Right forelimb (tissue), 1 donor: ENCODE results near the gene DGCR8.

Experiments used
- DNase-seq: peaks from one replicate; pipeline ENCODE4 v3.0.0-alpha.2; 2018

Gene DGCR8

DNA sequence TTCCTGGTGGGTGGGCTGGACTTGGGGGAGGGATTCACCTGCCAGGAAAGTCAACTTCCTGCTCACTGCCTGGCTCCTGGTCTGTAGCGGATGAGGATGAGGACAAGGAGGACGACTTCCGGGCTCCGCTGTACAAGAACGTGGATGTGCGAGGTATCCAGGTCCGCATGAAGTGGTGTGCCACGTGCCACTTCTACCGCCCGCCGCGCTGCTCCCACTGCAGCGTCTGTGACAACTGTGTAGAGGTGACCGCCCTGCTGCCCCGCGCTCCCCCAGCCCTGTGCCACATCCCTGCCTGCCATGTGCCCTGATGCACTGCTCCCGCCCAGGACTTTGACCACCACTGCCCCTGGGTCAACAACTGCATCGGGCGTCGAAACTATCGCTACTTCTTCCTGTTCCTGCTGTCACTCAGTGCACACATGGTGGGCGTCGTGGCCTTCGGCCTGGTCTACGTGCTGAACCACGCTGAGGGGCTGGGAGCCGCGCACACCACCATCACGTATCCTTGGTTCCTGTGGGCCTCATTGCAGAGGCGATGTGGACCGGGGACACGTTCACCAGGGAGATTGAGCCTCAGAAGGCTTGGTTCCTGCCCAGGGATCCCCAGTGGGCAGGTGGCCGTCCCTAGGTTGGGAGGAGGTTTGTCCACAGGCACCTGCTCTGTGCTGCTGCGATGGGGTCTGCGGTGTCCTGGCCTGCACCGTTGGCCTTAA lies 59.5 kb downstream of the DGCR8 start:
- no peak for DNase-seq

- no peak for DNase-seq
Observed at GRCh38 chr22:20140107-20140445, 60.0 kb downstream of the DGCR8 start.

DNA sequence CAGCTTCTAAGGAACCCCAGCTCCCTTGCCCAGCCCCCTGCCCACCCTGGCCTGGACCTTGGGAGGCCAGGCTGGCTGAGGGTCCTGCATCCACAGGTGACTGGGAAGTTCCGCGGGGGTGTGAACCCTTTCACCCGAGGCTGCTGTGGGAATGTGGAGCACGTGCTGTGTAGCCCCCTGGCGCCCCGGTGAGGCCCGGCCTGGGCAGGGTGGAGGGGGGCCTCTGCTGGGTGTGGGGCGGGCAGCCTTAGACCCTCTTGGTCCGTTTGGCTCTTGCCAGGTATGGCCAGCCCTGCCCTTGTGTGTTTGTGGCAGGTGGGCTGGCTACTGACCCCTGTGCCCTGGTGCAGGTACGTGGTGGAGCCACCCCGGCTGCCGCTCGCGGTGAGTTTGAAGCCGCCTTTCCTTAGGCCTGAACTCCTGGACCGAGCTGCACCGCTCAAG lies 60.5 kb downstream of the DGCR8 start:
- DNase-seq: no peak

- no peak for DNase-seq
Observed at GRCh38 chr22:20141186-20142077, 61.4 kb downstream of the DGCR8 start.

DNA sequence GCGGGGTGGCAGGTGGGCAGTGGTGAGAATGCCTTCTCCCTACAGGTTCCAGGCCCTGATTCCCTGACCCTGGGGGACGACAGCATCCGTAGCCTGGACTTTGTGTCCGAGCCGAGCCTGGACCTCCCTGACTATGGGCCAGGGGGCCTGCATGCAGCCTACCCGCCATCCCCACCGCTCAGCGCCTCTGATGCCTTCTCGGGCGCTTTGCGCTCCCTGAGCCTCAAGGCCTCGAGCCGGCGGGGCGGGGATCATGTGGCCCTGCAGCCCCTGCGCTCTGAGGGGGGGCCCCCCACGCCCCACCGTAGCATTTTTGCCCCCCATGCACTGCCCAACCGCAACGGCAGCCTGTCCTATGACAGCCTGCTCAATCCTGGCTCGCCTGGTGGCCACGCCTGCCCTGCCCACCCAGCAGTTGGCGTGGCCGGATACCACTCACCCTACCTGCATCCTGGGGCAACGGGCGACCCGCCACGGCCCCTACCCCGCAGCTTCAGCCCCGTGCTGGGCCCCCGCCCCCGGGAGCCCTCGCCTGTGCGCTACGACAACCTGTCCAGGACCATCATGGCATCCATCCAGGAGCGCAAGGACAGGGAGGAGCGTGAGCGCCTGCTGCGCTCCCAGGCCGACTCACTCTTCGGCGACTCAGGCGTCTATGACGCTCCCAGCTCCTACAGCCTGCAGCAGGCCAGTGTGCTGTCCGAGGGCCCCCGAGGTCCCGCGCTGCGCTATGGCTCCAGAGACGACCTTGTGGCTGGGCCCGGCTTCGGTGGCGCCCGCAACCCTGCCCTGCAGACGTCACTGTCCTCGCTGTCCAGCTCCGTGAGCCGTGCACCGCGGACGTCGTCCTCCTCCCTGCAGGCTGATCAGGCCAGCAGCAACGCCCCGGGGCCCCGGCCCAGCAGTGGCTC lies 62.9 kb downstream of the DGCR8 start:
- no peak for DNase-seq

DNA sequence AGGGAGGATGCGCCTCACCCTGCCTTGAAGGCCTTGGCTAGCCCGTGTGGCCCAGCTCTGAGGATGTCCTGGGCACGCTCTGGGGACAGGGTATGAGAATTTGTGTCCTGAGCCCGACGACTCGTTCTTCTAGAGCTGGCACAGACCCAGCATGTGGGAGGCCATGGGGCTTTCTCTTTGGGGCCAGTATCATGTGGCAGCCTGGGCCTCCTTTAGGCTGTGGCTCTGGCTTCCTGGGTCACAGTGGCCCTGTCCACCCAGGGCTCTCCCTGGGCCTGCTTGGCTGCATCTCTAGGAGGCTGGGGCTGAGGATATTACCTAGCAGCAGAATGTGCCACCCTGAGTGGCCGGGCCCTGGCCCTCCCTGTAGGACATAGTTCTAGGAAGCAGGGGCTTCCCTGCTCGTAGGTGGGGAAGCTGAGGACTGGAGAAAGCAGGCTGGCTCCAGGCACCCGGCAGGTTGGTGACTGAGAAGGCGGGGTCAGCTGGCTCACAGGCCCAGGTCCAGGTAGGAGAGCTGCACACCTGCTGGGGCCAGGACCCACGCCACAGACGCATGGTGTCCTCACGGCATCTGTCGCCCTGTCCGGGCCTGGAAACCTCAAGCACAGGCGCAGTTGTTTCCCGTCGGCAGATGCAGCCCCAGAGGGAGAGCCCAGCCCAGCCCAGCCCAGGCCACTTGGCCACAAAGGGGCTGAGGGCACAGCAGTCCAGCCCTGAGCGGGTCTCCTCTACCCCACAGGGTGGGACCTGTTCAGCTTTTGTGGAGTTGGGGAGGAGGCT lies 64.0 kb downstream of the DGCR8 start:
- no peak for DNase-seq

DNA sequence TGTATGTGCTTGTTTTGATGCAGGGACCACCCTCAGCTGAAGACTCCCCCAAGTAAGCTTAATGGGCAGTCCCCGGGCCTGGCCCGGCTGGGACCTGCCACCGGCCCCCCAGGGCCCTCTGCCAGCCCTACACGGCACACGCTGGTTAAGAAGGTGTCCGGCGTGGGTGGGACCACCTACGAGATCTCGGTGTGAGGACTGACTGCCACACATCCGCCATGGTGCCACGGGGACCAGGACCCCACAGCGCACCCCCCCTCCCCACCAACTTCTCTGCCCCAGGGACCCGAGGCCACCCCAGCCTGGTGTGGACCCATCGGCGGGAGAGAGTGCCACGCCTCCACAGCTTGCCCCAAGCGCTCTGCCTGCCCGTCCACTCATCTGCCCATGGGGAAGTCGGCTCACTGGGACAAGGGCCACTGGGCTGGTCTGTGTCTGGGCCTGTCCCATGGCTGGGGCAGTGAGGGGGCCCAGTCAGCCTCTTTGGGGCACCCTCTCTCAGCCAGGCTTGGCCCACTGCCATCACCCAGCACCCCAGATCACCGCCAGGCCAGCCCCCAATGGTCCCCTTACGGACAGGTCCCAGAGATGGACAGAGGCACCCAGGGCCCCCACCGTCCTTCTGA lies 65.3 kb downstream of the DGCR8 start:
- DNase-seq: no peak

DNA sequence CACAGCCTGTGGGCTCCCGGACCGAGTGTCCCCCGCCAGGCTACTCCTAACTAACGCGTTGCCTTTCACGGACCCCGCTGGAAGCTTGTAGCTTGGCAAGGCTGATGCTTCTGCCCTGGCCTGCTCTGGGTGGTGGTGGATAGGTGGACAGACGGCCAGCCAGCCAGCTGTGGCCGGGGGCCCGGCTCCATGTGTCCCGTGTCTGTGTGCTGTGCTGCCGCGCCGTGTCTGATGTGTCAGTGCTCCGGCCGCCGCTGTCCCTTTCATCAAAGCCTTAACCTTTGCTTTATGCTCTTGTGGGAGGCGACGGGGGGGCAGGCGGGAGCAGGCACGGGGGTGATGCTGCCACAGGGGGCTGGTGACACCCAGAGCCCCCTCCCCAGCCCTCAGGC lies 65.8 kb downstream of the DGCR8 start:
- no peak for DNase-seq

- no peak for DNase-seq
Observed at GRCh38 chr22:20146777-20147176, 66.7 kb downstream of the DGCR8 start.

- no peak for DNase-seq
Observed at GRCh38 chr22:20147237-20147988, 67.4 kb downstream of the DGCR8 start.

GRCh38 chr22:20148414-20148813 lies 68.4 kb downstream of the DGCR8 start:
- no peak for DNase-seq

DNA sequence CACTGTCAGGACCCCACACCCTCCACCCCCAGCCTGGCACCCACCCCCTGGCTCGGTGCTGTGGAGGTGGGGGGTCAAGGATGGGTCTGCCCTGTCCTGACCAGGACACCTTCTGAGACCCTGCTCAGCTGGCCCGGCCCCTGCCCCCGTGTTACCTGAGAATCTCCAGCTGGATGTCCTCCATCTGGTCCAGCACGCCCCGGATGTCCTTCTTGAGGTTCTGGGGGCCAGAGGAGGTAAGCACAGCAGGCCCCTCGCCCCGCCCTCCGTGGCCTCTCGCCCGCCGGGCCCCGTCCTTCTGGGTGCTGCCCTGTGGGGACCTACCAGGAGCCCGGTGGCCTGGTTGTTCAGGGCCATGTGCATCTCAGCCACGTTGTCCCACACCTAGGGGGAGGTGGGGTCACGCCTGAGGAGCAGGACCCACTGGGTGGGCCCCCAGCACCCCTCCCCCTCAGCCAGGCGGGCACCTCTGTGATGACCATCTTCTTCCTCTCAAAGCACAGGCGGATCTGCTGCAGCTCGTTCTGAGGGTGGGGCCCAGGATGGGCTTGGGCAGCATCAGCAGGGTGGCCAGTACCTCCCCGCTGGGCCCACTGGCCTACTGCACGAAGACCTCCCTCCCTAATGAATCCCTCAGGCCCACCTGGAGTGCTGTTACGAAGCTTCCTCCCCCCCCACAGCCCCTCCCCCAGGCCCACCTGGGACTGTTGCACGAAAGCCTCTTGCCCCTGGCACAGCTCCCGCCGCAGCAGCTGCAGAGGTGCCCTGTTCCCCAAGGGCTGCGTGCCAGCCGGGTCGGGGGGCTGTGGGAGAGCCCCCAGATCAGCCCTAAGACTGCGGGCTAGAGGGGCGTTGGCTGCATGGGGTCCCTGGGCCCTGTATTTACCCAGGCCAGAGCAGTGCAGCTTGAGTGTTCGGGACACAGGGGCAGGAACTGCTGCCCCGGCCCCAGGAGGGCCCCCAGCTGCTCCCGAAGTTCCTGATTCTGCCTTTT lies 69.5 kb downstream of the DGCR8 start:
- DNase-seq: no peak

DNA sequence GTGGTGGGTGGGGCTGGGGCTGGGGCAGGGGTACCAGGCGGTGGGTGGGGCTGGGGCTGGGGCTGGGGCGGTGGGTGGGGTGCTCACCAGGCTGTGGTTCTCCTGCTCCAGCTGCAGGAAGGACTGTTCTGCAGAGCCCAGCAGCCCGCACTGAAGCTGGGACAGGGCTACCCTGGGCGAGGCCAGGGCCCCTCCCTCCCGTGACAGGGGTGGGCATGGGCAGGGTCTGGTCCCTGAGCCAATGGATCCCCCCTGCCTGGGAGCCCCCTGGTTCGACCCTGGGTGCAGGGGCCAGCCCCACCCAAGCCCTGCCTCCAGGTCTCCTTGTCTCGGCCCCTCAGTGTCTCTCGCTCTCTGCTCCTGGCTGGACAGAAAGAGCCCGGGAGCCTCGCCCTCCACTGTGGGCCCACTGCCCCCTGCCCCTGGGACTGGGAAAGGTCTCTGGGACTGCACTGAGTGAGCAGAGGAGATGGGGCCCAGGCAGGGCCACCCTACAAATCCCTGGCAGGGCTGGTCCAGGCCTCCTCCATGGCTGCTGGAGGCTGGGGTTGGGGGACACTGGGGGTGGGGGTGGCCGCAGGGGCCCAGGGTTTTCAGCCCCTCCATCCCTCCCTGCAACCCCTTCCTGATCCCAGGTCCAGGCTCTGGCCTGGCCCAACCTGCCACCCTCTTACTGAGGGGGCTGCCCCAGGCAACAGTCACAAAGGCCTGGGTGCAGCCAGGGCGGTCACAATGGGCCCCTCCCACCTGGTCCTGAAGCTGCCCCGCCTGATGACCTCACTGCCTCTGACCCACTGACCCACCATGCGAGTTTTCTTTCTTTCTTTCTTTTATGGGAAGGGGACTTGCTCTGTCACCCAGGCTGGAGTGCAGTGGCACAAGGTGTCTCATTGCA lies 70.6 kb downstream of the DGCR8 start, which contains the start of gene CCDC188:
TSS of gene CCDC188 (minus strand) at position 675 of the 895 bp plus-strand sequence. CDS start at position 606, 69 bp downstream.
- no peak for DNase-seq

- DNase-seq: no peak
Observed at GRCh38 chr22:20151276-20151588, 71.2 kb downstream of the DGCR8 start.

DNA sequence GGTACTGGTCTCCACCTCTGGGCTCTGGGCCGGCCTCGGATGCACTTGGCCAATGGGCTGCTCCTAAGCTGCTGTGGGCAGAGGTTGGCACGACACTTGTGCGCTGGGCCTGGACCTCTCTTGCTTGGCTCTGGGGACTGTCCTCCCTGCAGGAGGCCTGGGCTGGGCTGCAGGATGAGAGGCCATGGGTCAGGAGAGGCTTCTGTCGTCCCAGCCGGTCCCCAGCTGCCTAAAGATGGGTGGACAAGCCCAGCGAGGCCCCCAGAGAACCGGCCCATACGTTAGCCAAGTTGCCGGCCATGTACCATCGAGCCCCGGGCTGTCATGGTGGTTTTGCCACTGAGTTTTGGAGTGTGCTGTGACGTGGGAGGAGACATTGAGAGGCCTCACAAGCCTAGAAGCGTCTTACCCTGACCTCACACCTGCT lies 72.4 kb downstream of the DGCR8 start:
- no peak for DNase-seq

DNA sequence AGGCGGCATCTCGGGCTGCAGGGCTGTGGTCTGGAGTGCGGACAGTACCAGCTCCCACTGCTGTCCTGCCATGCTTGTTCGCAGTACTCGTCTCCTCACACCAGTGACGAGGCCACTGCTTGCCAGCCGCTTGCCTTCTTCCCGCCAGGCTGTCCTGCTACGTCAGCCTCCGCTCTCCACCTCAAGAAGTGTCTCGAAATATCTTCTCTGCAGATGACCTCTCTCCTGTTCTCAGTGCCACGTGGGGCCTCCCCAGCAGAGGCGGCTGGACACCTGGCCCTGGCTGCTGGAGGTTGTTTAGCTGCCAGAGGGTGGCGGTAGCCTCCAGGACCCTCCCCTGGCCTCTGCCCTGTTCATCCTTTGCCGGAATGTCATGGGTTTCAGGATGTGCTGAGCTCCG lies 73.9 kb downstream of the DGCR8 start:
- no peak for DNase-seq

DNA sequence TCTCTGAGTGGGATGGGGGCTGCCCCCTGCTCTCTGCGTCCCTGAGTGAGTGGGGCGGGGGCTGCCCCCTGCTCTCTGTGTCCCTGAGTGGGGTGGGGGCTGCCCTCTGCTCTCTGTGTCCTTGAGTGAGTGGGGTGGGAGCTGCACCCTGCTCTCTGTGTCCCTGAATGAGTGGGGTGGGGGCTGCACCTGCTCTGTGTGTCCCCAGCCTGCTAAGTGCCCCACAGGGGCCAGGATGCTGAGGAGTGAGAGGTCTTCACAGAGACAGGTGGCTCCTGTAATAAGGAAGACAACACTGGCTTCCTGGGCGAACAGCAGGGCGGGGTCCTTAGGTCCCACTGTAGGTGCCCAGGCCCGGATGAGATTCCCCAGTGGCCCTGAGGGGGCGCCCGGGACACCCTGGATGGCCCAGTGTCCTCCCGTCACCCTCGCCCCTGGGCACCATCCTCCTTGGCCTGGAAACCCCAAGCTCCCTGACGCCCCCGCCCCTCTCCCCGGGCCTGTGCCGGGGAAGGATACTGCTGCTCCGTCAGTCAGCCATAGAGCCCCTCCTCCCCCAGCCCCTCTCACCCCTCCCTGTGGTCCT lies 74.7 kb downstream of the DGCR8 start:
- no peak for DNase-seq

GRCh38 chr22:20155330-20156041 lies 75.4 kb downstream of the DGCR8 start:
- DNase-seq: no peak
